GM12874 (cell line): ENCODE data around the gene VPS35.
A peak's percentile ranks its signal among the peaks of the same experiment; 100 is the strongest.

Source experiments
- CTCF ChIP-seq: IDR thresholded peaks from 2 replicates; pipeline ENCODE4 v1.5.1; 2011; ENCODE audit warnings: low read depth, mild to moderate bottlenecking, control low read depth, low read length, moderate library complexity; ENCODE audit not compliant: insufficient read depth

Gene VPS35

GRCh38 chr16:46687486-46687885 is 1.5 kb downstream of the VPS35 start:
- no peak for TF ChIP-seq CTCF

- TF ChIP-seq CTCF, result no peak
Observed at GRCh38 chr16:46686815-46687473, 2.0 kb downstream of the VPS35 start.

- peak; percentile 98 for TF ChIP-seq CTCF
Observed at GRCh38 chr16:46673320-46674013, 15.5 kb downstream of the VPS35 start.

- TF ChIP-seq CTCF, result no peak
Observed at GRCh38 chr16:46662123-46662522, 26.9 kb downstream of the VPS35 start.

- no peak for TF ChIP-seq CTCF
Observed at GRCh38 chr16:46658925-46659324, 30.1 kb downstream of the VPS35 start.

GRCh38 chr16:46651305-46651704 is 37.7 kb downstream of the VPS35 start:
- TF ChIP-seq CTCF, result no peak

- no peak for TF ChIP-seq CTCF
Observed at GRCh38 chr16:46650254-46650623, 38.7 kb downstream of the VPS35 start.
